Kasumi-1 (cell line): ENCODE data around the gene LEKR1.
"Not testable (repeated sequence)": the region's sequence is repeated elsewhere in the genome, so short reads cannot be mapped to it uniquely, and the experiment has no call there.

ENCODE experiments used
- DNase-seq, 2 experiments: peaks; one replicate each; lab custom pipeline; 2025; lab: John Stamatoyannopoulos, UW

LEKR1 gene

DNA sequence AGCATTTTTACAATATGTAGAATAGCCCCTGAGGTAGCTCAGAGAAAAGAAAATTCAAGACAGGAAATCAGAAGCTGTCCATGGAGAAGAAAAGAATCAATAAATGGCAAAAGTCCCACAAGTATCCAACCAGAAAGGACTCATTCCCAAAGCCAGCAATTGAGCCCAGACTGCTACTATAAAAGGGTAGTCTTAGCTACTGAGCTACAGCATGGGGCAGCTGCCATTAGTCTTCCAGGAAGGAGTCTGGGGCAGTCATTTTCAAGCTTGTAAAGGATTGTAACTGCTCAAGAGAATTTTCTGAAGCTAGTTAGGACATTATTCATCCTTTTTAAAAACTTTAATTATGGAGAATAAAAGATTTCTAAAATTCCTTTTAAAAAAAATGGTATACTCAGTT lies 10.5 kb downstream of the LEKR1 start:
- no peak for DNase-seq

DNA sequence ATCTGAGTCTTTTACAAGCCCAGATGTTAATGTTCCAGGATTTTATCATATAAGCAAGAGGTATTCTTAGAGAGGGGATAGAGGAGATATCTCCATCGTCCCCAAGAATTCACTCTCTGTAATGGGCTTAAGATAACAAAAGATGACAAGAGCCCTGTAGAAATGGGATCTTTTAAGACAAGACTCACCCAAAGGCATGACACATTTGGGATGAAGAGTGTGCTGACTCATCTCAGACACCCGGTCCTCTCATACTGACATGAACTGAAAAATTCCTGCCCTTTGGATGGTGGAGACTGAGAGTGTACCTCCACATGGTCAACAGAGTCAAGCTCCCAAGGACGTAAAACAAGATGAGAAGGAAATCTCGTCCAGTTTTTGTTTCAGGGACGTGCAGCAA lies 11.0 kb downstream of the LEKR1 start:
- DNase-seq = no peak

GRCh38 chr3:156838035-156838434 lies 11.9 kb downstream of the LEKR1 start:
- DNase-seq = no peak

DNA sequence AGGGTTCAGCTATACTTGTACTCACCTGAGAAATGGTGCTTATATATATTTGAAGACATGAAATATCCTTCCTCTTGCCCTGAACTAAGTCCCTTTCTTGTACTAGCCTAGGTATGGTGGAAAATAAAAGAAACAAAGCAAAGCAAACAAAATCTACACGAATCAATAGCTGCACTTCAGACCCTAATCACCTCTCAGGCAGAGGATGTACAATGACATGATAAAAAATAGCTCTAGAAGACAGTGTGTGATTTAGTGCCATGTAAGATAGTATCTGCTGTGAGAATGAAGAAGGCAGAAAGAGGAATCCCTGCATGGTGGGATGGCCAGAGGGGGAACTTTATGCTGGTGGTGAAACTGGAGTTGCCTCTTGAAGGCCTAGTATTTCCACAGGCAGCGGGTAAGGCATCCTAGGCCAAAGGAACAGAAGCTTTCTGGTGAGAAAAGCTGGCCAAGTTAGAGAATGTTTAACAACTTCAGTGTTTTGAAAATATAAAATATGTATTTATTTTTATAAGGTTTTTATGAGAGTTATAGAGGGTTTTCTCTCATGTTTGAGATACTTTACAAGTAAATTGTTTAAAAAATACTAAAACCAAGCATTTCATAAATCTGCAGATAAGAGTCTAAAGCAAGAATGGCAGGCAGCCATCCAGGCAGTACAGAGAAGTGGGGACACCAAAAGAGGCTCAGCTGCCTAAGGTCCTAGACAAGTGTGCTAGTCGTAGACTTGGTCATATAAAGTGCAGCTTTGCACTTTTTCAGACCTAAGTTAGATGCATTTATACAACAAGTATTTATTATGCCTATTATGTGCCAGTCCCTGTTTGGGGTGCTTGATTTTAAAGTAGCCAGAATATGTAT lies 14.9 kb downstream of the LEKR1 start:
- no peak for DNase-seq

DNA sequence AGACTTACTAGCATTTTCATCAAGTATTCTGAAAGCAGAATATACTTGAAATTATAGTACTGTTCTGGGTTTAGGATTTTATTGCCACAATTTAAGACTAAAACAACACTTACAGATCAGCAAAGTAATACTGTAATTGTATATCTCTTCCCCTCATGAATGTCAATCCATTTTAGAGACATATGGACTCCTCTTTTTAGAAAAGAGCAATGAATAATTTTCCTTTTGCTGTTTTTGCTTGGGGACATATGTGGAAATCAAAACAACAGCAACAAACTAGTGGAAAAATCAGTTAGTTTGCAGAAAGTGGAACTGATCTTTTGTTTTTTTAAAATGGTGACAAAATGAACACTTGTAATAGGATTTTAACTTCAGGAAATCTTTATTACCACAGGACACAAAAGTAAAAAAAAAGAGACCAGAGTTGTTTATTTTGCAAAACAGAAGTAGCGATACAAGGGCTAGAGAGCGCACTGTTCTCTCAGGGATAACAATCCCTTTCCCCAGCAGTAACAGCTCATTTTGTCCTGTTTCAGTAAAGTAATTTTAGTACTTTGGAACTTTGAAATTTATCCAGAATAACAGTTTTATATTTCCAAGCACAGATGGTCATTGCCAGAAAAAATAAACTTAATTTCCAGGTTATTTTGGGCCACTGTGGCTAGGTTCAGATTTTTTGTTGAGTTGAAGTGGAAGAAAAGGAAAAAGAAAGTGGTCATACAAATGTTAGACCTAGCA lies 17.1 kb downstream of the LEKR1 start:
- DNase-seq = no peak

DNA sequence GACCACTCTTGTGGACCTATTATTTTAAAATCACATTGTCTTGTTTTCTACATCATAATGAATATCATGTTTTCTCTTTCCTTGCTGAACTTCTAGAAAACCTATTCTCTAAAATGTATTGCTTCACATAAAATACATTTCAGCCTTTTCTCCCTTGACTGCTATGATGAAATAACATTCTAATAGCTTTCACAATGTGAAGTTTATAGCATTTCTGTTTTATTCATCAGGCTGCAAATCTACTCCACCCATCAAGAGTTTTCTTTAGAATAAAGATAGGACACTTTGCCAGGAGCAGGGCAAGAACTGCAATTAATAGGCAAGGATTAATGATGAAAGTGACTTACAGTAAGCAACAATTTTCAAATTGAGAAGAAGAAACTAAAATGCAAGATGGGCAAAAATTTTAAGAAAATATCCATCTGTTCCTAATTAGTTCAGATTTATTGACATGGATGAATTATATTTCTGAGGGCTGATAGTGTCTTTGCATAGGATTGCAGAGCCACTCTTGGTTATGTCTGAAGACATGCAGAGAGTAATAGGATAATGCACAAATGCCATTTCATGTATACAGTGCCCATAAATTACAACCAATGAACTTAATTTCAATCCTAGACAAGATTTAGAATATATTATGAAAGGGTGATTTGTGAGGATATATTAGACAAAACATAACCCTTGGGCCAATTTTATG lies 21.7 kb downstream of the LEKR1 start:
- DNase-seq = no peak

DNA sequence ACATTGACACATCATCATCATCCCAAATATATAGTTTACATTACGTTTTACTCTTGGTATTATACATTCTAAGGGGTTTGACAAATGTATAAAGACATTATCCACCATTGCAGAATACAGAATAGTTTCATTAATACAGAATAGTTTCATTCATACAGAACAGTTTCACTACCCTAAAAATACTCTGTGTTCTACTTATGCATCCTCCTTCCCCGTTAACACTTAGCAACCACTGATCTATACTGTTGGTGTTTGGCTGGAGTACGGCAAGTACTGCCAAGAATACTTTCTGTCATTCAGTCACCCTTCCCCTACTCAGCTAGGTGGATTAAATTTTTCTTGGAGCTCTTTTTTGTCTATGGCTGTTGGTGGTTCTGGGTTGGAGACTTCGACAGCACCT lies 33.4 kb downstream of the LEKR1 start:
- no peak for DNase-seq

- DNase-seq = no peak
Measured at GRCh38 chr3:156860873-156861272, 34.7 kb downstream of the LEKR1 start.

GRCh38 chr3:156862338-156862737 lies 36.2 kb downstream of the LEKR1 start:
- no peak for DNase-seq

DNA sequence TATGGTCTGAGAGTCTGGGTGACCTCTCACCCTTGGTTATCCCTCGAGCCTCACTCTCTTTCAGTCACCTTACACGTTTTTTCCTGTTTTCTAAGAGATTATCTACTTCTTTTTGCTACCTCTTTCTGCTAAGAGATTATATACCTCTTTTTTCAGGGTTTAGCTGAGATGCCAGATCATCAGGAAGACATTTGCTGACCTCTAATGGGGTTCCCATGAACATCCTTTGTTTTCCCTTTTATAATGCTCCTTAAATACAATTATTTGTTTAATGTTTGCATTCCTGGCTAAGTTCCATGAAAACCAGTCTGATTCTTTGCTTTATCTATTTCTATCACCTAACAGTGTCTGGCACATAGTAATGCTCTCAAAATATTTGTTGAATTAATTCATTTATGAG lies 39.6 kb downstream of the LEKR1 start:
- DNase-seq = no peak

GRCh38 chr3:156867174-156867573 lies 41.0 kb downstream of the LEKR1 start:
- no peak for DNase-seq

GRCh38 chr3:156867920-156868319 lies 41.8 kb downstream of the LEKR1 start:
- DNase-seq = no peak

DNA sequence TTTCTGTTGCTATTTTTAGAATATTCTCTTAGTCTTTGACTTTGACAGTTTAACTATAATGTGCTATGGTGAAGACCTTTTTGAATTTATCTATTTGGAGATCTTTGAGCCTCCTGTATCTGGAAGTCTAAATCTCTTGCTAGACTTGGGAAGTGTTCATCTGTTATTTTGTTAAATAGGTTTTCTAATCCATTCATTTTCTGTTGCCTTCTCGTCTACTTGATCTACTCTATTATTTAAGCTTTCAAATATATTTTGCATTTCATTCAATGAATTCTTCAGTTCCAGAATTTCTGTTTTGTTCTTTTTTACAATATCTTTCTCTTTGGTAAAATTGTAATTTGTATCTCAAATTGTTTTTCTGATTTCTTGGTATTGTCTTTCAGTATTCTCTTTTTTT lies 47.8 kb downstream of the LEKR1 start:
- DNase-seq = no peak

DNA sequence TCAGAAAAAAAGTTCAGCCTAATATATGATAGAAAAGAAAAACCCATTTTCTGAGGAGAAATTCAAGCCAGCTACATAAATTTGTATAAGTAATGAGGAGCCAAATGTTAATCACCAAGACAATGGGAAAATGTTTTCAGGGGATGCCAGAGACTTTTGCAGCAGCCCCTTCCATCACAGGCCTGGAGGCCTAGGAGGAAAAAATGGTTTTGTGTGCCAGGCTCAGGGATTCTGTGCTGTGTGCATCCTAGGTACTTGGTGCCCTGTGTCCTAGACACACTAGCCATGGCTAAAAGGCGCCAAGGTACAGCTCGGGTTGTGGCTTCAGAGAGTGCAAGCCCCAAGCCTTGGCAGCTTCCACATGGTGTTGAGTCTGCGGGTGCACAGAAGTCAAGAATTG lies 53.3 kb downstream of the LEKR1 start:
- not testable (repeated sequence) for DNase-seq

- DNase-seq = no peak
Measured at GRCh38 chr3:156885761-156886160, 59.6 kb downstream of the LEKR1 start.

DNA sequence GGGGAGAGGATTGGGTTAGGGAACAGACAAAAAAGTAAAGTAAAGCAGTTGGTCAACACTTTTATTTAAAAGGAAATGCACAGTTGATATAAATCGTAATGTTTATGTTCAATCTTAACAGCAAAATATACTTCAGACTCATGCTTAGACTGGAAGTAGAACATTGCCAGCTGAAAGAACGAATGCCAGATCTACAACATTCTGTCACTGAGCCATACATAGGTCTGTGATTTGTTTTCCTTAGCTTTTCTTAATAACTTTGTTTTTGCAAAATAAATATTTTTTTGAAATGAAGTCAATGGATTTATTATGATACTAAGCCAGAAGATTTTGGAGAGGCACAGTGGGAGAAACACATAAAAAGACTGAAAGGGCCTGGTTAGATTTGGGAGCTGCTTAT lies 62.0 kb downstream of the LEKR1 start:
- DNase-seq = no peak

DNA sequence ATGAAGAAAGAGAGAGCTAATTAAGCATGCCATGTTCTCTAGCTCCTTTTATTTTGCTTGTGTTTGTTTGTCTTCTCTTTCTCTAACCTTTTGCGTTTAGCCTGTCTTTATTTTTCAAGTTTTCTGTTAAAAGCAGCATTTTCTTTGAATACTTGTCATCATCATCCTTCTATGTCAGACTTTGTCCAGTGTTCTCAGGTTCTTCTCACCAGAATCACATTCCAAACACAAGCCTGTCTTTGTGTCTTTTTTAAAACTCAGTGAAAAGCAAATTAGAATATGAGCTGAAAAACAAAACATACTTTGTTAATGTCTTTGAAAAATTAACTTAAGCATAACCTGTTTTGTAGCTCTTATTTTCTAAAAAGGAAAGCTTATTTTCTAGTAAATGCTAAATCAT lies 62.4 kb downstream of the LEKR1 start:
- no peak for DNase-seq

- DNase-seq = no peak
Measured at GRCh38 chr3:156892701-156893100, 66.5 kb downstream of the LEKR1 start.

DNA sequence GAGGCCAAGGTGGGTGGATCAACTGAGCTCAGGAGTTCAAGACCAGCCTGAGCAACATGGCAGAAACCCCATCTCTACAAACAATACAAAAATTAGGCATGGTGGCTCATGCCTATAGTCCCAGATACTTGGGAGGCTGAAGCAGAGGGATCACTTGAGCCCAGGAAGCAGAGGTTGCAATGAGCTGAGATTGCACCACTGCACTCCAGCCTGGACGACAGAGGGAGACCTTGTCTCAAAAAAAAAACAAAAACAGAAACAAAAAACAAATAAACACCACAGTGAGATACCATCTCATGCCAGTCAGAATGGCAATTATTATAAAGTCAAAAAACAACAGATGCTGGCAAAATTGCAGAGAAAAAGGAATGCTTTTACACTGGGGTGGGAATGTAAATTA lies 69.2 kb downstream of the LEKR1 start:
- not testable (repeated sequence) for DNase-seq

DNA sequence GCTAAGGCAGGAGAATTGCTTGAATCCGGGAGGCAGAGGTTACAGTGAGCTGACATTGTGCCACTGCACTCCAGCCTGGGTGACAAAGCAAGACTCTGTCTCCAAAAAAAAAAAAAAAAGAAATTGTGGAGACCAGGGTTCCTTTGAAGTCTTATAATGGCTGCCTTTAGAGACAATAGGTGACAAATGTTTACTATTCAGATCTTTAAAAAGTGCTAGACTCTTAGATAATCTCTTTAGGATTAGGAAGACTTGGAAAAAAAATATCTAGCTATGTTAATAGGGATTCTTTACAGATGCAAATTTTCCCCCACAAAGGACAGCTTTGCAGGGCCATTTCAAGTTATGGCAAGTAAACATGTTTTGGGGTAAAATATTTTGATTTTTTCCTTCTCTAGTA lies 71.7 kb downstream of the LEKR1 start:
- DNase-seq = not testable (repeated sequence)

GRCh38 chr3:156898296-156898880 lies 72.2 kb downstream of the LEKR1 start:
- no peak for DNase-seq

DNA sequence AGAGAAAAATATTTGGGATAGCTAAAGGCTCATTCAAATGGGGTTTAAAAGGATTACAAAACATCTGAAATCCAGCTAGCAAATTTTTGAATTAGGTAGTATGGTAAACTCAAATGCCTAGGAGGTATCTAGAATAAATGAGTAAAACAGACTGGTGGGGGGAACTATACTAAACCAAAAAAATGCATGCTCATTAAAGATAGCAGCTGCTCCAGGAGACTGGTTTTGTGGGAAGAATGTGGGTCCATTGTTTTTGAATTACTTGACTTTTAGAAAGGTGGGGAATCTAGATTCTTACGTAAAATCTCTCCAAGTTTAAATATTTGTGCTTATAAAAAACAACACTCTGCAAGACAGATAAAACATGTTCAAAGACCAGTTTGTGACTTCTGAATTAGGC lies 73.8 kb downstream of the LEKR1 start:
- no peak for DNase-seq
